ENCODE data around the gene FPGS.

FPGS gene

GRCh38 chr9:127810378-127811187, 7.9 kb downstream of the FPGS start:
- peak overlapping the region; percentile 6 for H3K4me3 ChIP-seq (ENCODE audit: low read depth, low read length)
- no peak overlapping the region for H3K9ac ChIP-seq (ENCODE audit: low read depth, low read length)
- H3K36me3 ChIP-seq (ENCODE audit: control insufficient read depth, insufficient read depth, low read length) = peaks cover 34% of the 10 kb centered on the region

GRCh38 chr9:127812011-127812410, 9.3 kb downstream of the FPGS start:
- H3K36me3 ChIP-seq (ENCODE audit: control insufficient read depth, insufficient read depth, low read length) = peaks cover 32% of the 10 kb centered on the region
- H3K27me3 ChIP-seq (ENCODE audit: control insufficient read depth, insufficient read depth, low read length) = no peaks in the 10 kb centered on the region
- H3K9me3 ChIP-seq (ENCODE audit: control insufficient read depth, insufficient read depth, low read length) = no peaks in the 10 kb centered on the region
- H3K4me1 ChIP-seq (ENCODE audit: control insufficient read depth, insufficient read depth, low read length) = no peaks in the 10 kb centered on the region
- H3K9ac ChIP-seq (ENCODE audit: low read depth, low read length) = no peak overlapping the region
- H3K4me3 ChIP-seq (ENCODE audit: low read depth, low read length) = no peak overlapping the region

More at GRCh38 chr9:127810378-127811187, 7.9 kb downstream of the FPGS start:
- H3K9me3 ChIP-seq (ENCODE audit: control insufficient read depth, insufficient read depth, low read length) = no peaks in the 10 kb centered on the region
- H3K27me3 ChIP-seq (ENCODE audit: control insufficient read depth, insufficient read depth, low read length) = no peaks in the 10 kb centered on the region
- H3K4me1 ChIP-seq (ENCODE audit: control insufficient read depth, insufficient read depth, low read length) = no peaks in the 10 kb centered on the region

- no peaks in the 10 kb centered on the region for H3K27me3 ChIP-seq (ENCODE audit: control insufficient read depth, insufficient read depth, low read length)
- no peak overlapping the region for H3K4me3 ChIP-seq (ENCODE audit: low read depth, low read length)
- peaks cover 30% of the 10 kb centered on the region for H3K36me3 ChIP-seq (ENCODE audit: control insufficient read depth, insufficient read depth, low read length)
- no peak overlapping the region for H3K9ac ChIP-seq (ENCODE audit: low read depth, low read length)
- H3K9me3 ChIP-seq (ENCODE audit: control insufficient read depth, insufficient read depth, low read length) = no peaks in the 10 kb centered on the region
- no peaks in the 10 kb centered on the region for H3K4me1 ChIP-seq (ENCODE audit: control insufficient read depth, insufficient read depth, low read length)
Observed at GRCh38 chr9:127812936-127813675, 10.4 kb downstream of the FPGS start.

GRCh38 chr9:127813686-127814226, 11.1 kb downstream of the FPGS start:
- H3K36me3 ChIP-seq (ENCODE audit: control insufficient read depth, insufficient read depth, low read length) = peaks cover 30% of the 10 kb centered on the region
- no peak overlapping the region for H3K4me3 ChIP-seq (ENCODE audit: low read depth, low read length)
- no peaks in the 10 kb centered on the region for H3K27me3 ChIP-seq (ENCODE audit: control insufficient read depth, insufficient read depth, low read length)
- no peaks in the 10 kb centered on the region for H3K9me3 ChIP-seq (ENCODE audit: control insufficient read depth, insufficient read depth, low read length)
- H3K4me1 ChIP-seq (ENCODE audit: control insufficient read depth, insufficient read depth, low read length) = no peaks in the 10 kb centered on the region
- H3K9ac ChIP-seq (ENCODE audit: low read depth, low read length) = no peak overlapping the region

- Histone ChIP-seq H3K4me3 (ENCODE audit: low read depth, low read length) (no peak overlapping the region), H3K9me3 (ENCODE audit: control insufficient read depth, insufficient read depth, low read length) (no peaks in the 10 kb centered on the region), H3K9ac (ENCODE audit: low read depth, low read length) (no peak overlapping the region), H3K4me1 (ENCODE audit: control insufficient read depth, insufficient read depth, low read length) (no peaks in the 10 kb centered on the region), H3K36me3 (ENCODE audit: control insufficient read depth, insufficient read depth, low read length) (peaks cover 30% of the 10 kb centered on the region), H3K27me3 (ENCODE audit: control insufficient read depth, insufficient read depth, low read length) (no peaks in the 10 kb centered on the region)
Observed at GRCh38 chr9:127814619-127815511, 12.2 kb downstream of the FPGS start.

GRCh38 chr9:127815512-127816361, 13.1 kb downstream of the FPGS start:
- H3K9ac ChIP-seq (ENCODE audit: low read depth, low read length) = no peak overlapping the region
- H3K27me3 ChIP-seq (ENCODE audit: control insufficient read depth, insufficient read depth, low read length) = no peaks in the 10 kb centered on the region
- no peak overlapping the region for H3K4me3 ChIP-seq (ENCODE audit: low read depth, low read length)
- no peaks in the 10 kb centered on the region for H3K9me3 ChIP-seq (ENCODE audit: control insufficient read depth, insufficient read depth, low read length)
- H3K36me3 ChIP-seq (ENCODE audit: control insufficient read depth, insufficient read depth, low read length) = peaks cover 24% of the 10 kb centered on the region
- H3K4me1 ChIP-seq (ENCODE audit: control insufficient read depth, insufficient read depth, low read length) = no peaks in the 10 kb centered on the region

GRCh38 chr9:127816362-127816725, 13.7 kb downstream of the FPGS start:
- Histone ChIP-seq H3K9ac (ENCODE audit: low read depth, low read length) (no peak overlapping the region), H3K36me3 (ENCODE audit: control insufficient read depth, insufficient read depth, low read length) (peaks cover 23% of the 10 kb centered on the region), H3K4me1 (ENCODE audit: control insufficient read depth, insufficient read depth, low read length) (no peaks in the 10 kb centered on the region)

GRCh38 chr9:127816728-127817127, 14.0 kb downstream of the FPGS start:
- no peak overlapping the region for H3K4me3 ChIP-seq (ENCODE audit: low read depth, low read length)
- H3K36me3 ChIP-seq (ENCODE audit: control insufficient read depth, insufficient read depth, low read length) = peaks cover 23% of the 10 kb centered on the region
- no peaks in the 10 kb centered on the region for H3K27me3 ChIP-seq (ENCODE audit: control insufficient read depth, insufficient read depth, low read length)
- H3K4me1 ChIP-seq (ENCODE audit: control insufficient read depth, insufficient read depth, low read length) = no peaks in the 10 kb centered on the region
- H3K9ac ChIP-seq (ENCODE audit: low read depth, low read length) = no peak overlapping the region
- H3K9me3 ChIP-seq (ENCODE audit: control insufficient read depth, insufficient read depth, low read length) = no peaks in the 10 kb centered on the region

More at GRCh38 chr9:127816362-127816725, 13.7 kb downstream of the FPGS start:
- H3K27me3 ChIP-seq (ENCODE audit: control insufficient read depth, insufficient read depth, low read length) = no peaks in the 10 kb centered on the region
- no peak overlapping the region for H3K4me3 ChIP-seq (ENCODE audit: low read depth, low read length)
- no peaks in the 10 kb centered on the region for H3K9me3 ChIP-seq (ENCODE audit: control insufficient read depth, insufficient read depth, low read length)

GRCh38 chr9:127817881-127818434, 15.3 kb downstream of the FPGS start:
- no peaks in the 10 kb centered on the region for H3K27me3 ChIP-seq (ENCODE audit: control insufficient read depth, insufficient read depth, low read length)
- H3K9me3 ChIP-seq (ENCODE audit: control insufficient read depth, insufficient read depth, low read length) = no peaks in the 10 kb centered on the region
- H3K9ac ChIP-seq (ENCODE audit: low read depth, low read length) = no peak overlapping the region
- no peaks in the 10 kb centered on the region for H3K4me1 ChIP-seq (ENCODE audit: control insufficient read depth, insufficient read depth, low read length)
- peaks cover 13% of the 10 kb centered on the region for H3K36me3 ChIP-seq (ENCODE audit: control insufficient read depth, insufficient read depth, low read length)
- H3K4me3 ChIP-seq (ENCODE audit: low read depth, low read length) = no peak overlapping the region

GRCh38 chr9:127818574-127818973, 15.9 kb downstream of the FPGS start:
- no peaks in the 10 kb centered on the region for H3K4me1 ChIP-seq (ENCODE audit: control insufficient read depth, insufficient read depth, low read length)
- H3K4me3 ChIP-seq (ENCODE audit: low read depth, low read length) = no peak overlapping the region
- H3K9me3 ChIP-seq (ENCODE audit: control insufficient read depth, insufficient read depth, low read length) = no peaks in the 10 kb centered on the region
- H3K9ac ChIP-seq (ENCODE audit: low read depth, low read length) = no peak overlapping the region
- H3K36me3 ChIP-seq (ENCODE audit: control insufficient read depth, insufficient read depth, low read length) = peaks cover 7% of the 10 kb centered on the region
- no peaks in the 10 kb centered on the region for H3K27me3 ChIP-seq (ENCODE audit: control insufficient read depth, insufficient read depth, low read length)

Measured in iPS-15b (cell line).